H1 (cell line): ENCODE data around the gene PAX3. TPM values are rescaled to one million over a fixed set of nuclear protein-coding genes. Genes with fewer than 3 reads are reported as not detected.
A peak's percentile ranks its signal among the peaks of the same experiment; 100 is the strongest.

Experiments
- CTCF ChIA-PET: fragments of 300-600 bp; sonication (Branson Sonifier 250); formaldehyde crosslinking; loops from one replicate; lab custom pipeline; 2021; ENCODE audit not compliant: partially characterized antibody; lab: Charles Lee
- POLR2A ChIA-PET: fragments of 300-600 bp; sonication (Branson Sonifier 250); formaldehyde crosslinking; loops from one replicate; lab custom pipeline; 2021; ENCODE audit warnings: inconsistent platforms; ENCODE audit not compliant: partially characterized antibody; lab: Charles Lee
- DNase-seq, 2 experiments: peaks; one replicate each; pipeline versions ENCODE4 v3.0.0 to v3.0.0-alpha.2; 2010 to 2022; ENCODE audit warnings: low spot score in 2 of 2, low read depth in 1 of 2, mixed read lengths in 1 of 2
- FAIRE-seq: peaks from 2 replicates; lab custom pipeline; 2011; peaks lifted over from hg19 to GRCh38; lab: Jason Lieb, UNC
- H2AFZ ChIP-seq: 2 replicates; pipeline ENCODE4 v1.8.1; 2012; ENCODE audit warnings: low read length, inconsistent platforms
- H2AK5ac ChIP-seq: 2 replicates; pipeline ENCODE4 v1.6.1; 2013; ENCODE audit warnings: low read depth, low read length
- H2BK120ac ChIP-seq: replicated peaks from 2 replicates; pipeline ENCODE3; 2013; ENCODE audit warnings: low read depth, low read length, inconsistent platforms
- H2BK12ac ChIP-seq: 2 replicates; pipeline ENCODE4 v1.6.1; 2013; ENCODE audit warnings: low read depth, low read length
- H2BK15ac ChIP-seq: 2 replicates; pipeline ENCODE4 v1.6.1; 2013; ENCODE audit warnings: low read length
- H2BK20ac ChIP-seq: 2 replicates; pipeline ENCODE4 v1.6.1; 2013; ENCODE audit warnings: low read length
- H2BK5ac ChIP-seq: 2 replicates; pipeline ENCODE4 v1.6.1; 2013; ENCODE audit warnings: low read depth, low read length
- H3K14ac ChIP-seq: 2 replicates; pipeline ENCODE4 v1.6.1; 2013; ENCODE audit warnings: inconsistent platforms; ENCODE audit not compliant: insufficient read length
- H3K18ac ChIP-seq: 2 replicates; pipeline ENCODE4 v1.6.1; 2013; ENCODE audit warnings: low read length; ENCODE audit errors: extremely low read depth
- H3K23ac ChIP-seq: 2 replicates; pipeline ENCODE4 v1.6.1; 2013; ENCODE audit warnings: inconsistent platforms; ENCODE audit not compliant: insufficient read length
- H3K23me2 ChIP-seq: 2 replicates; pipeline ENCODE4 v1.6.1; 2013; ENCODE audit warnings: low read depth, low read length
- H3K27ac ChIP-seq: 2 replicates; pipeline ENCODE4 v1.6.1; 2011; ENCODE audit warnings: low read depth, low read length, inconsistent platforms
- H3K27me3 ChIP-seq, 4 experiments: replicated peaks in 1 of 4; 1 replicate in 1 of 4; 2 replicates in 3 of 4; pipeline versions ENCODE4 v1.6.1 to v1.8.1; 2011 to 2013; ENCODE audit warnings: low read length in 3 of 4, mild to moderate bottlenecking in 3 of 4, inconsistent platforms in 2 of 4, mixed read lengths in 2 of 4, moderate library complexity in 1 of 4; ENCODE audit not compliant: control insufficient read depth in 3 of 4, insufficient read depth in 3 of 4; ENCODE audit errors: extremely low read depth in 1 of 4
- H3K36me3 ChIP-seq, 4 experiments: 2 replicates each; pipeline versions ENCODE4 v1.6.1 to v1.8.1; 2011 to 2013; ENCODE audit warnings: mild to moderate bottlenecking in 4 of 4, low read length in 3 of 4, moderate library complexity in 2 of 4, control low read depth in 1 of 4, inconsistent platforms in 1 of 4; ENCODE audit not compliant: insufficient read depth in 4 of 4, control insufficient read depth in 2 of 4
- H3K4ac ChIP-seq: replicated peaks from 2 replicates; pipeline ENCODE3; 2013; ENCODE audit warnings: low read length, low read depth, mixed read lengths, inconsistent platforms; ENCODE audit not compliant: insufficient read length
- H3K4me1 ChIP-seq, 4 experiments: replicated peaks in 1 of 4; 1 replicate in 1 of 4; 2 replicates in 3 of 4; pipeline versions ENCODE4 v1.6.1 to v1.8.1; 2011 to 2013; ENCODE audit warnings: low read length in 3 of 4, inconsistent platforms in 2 of 4, mixed read lengths in 1 of 4; ENCODE audit not compliant: insufficient read depth in 4 of 4, control insufficient read depth in 3 of 4
- H3K4me2 ChIP-seq, 2 experiments: 2 replicates each; pipeline versions ENCODE4 v1.6.1 to v1.8.1; 2011 to 2013; ENCODE audit warnings: low read depth in 2 of 2, low read length in 2 of 2, control low read depth in 1 of 2, inconsistent platforms in 1 of 2, mild to moderate bottlenecking in 1 of 2; ENCODE audit not compliant: insufficient read depth in 1 of 2
- H3K4me3 ChIP-seq, 4 experiments: fragments of 200-600, 300-600 bp in 1 of 4; sonication (generic), shearing (Covaris generic), sonication (Bioruptor Twin) in 1 of 4; 2 replicates each; pipeline versions ENCODE4 v1.5.1 to v1.8.1; 2011 to 2016; ENCODE audit warnings: low read length in 4 of 4, low read depth in 3 of 4, control low read depth in 2 of 4, inconsistent platforms in 2 of 4, mild to moderate bottlenecking in 2 of 4, mixed read lengths in 1 of 4, moderate library complexity in 1 of 4; ENCODE audit not compliant: insufficient read depth in 2 of 4; ENCODE audit errors: extremely low read depth in 1 of 4
- H3K56ac ChIP-seq: replicated peaks from 2 replicates; pipeline ENCODE3; 2013; ENCODE audit warnings: low read depth, mild to moderate bottlenecking, mixed read lengths, low read length, inconsistent platforms; ENCODE audit not compliant: insufficient read length
- H3K79me1 ChIP-seq: 2 replicates; pipeline ENCODE4 v1.6.1; 2013; ENCODE audit warnings: low read depth, low read length, control low read depth
- H3K79me2 ChIP-seq, 2 experiments: 2 replicates each; pipeline versions ENCODE4 v1.6.1 to v1.8.1; 2012 to 2013; ENCODE audit warnings: low read length in 2 of 2, mild to moderate bottlenecking in 2 of 2, inconsistent platforms in 1 of 2; ENCODE audit not compliant: insufficient read depth in 2 of 2, control insufficient read depth in 1 of 2
- H3K9ac ChIP-seq, 4 experiments: replicated peaks in 1 of 4; 1 replicate in 1 of 4; 2 replicates in 3 of 4; pipeline versions ENCODE4 v1.6.1 to v1.8.1; 2011 to 2013; ENCODE audit warnings: low read depth in 3 of 4, low read length in 3 of 4, control low read depth in 2 of 4, mild to moderate bottlenecking in 2 of 4, moderate library complexity in 2 of 4, inconsistent platforms in 1 of 4; ENCODE audit errors: extremely low read depth in 1 of 4
- H3K9me3 ChIP-seq, 2 experiments: 2 replicates each; pipeline versions ENCODE4 v1.6.1 to v1.8.1; 2012 to 2013; ENCODE audit warnings: mild to moderate bottlenecking in 2 of 2, moderate library complexity in 2 of 2, control low read depth in 1 of 2, inconsistent platforms in 1 of 2, low read depth in 1 of 2, low read length in 1 of 2, mixed read lengths in 1 of 2; ENCODE audit not compliant: insufficient read depth in 2 of 2
- H4K20me1 ChIP-seq, 2 experiments: replicated peaks in 1 of 2; 2 replicates each; pipeline versions ENCODE3 to v1.8.1; 2011 to 2013; ENCODE audit warnings: inconsistent platforms in 2 of 2, low read length in 2 of 2, mild to moderate bottlenecking in 1 of 2; ENCODE audit not compliant: insufficient read depth in 2 of 2, control insufficient read depth in 1 of 2
- H4K5ac ChIP-seq: 2 replicates; pipeline ENCODE4 v1.6.1; 2013; ENCODE audit warnings: low read length, low read depth, mixed read lengths, inconsistent platforms; ENCODE audit not compliant: insufficient read length
- H4K8ac ChIP-seq: 2 replicates; pipeline ENCODE4 v1.8.0; 2013; ENCODE audit warnings: mild to moderate bottlenecking, moderate library complexity, low read length, inconsistent platforms; ENCODE audit not compliant: insufficient read depth; ENCODE audit errors: extremely low read depth
- H4K91ac ChIP-seq: replicated peaks from 2 replicates; pipeline ENCODE3; 2013; ENCODE audit warnings: low read length, mixed read lengths, inconsistent platforms; ENCODE audit not compliant: insufficient read length
- CHD1 ChIP-seq: IDR thresholded peaks from 2 replicates; pipeline ENCODE4 v1.6.1; 2012; ENCODE audit warnings: low read depth, low read length, improper control_type of control experiment
- CHD2 ChIP-seq: IDR thresholded peaks from 2 replicates; pipeline ENCODE4 v1.6.1; 2012; ENCODE audit warnings: low read length, improper control_type of control experiment
- EGR1 ChIP-seq: IDR thresholded peaks from 2 replicates; pipeline ENCODE4 v1.6.1; 2011; ENCODE audit warnings: low read depth, low read length, borderline replicate concordance
- EZH2 ChIP-seq: fragments of 200-600 bp; sonication (generic); IDR thresholded peaks from 2 replicates; pipeline ENCODE4 v1.7.1; 2012; ENCODE audit warnings: low read depth, mild to moderate bottlenecking, moderate library complexity, low read length, inconsistent platforms; ENCODE audit not compliant: severe bottlenecking
- GTF2F1 ChIP-seq: IDR thresholded peaks from 2 replicates; pipeline ENCODE4 v1.6.1; 2012; ENCODE audit warnings: low read depth, low read length, improper control_type of control experiment, borderline replicate concordance
- JUN ChIP-seq: IDR thresholded peaks from 2 replicates; pipeline ENCODE4 v1.6.1; 2011; ENCODE audit warnings: low read depth, mild to moderate bottlenecking, improper control_type of control experiment, low read length
- RXRA ChIP-seq: IDR thresholded peaks from 2 replicates; pipeline ENCODE4 v1.6.1; 2011; ENCODE audit warnings: low read depth, mild to moderate bottlenecking, low read length, moderate library complexity; ENCODE audit not compliant: insufficient read depth
- SAP30 ChIP-seq: fragments of 300-600 bp; sonication (generic); IDR thresholded peaks from 2 replicates; pipeline ENCODE4 v1.7.1; 2012; ENCODE audit warnings: low read length, moderate library complexity, mild to moderate bottlenecking, inconsistent platforms; ENCODE audit not compliant: insufficient read depth, insufficient replicate concordance
- TAF7 ChIP-seq: optimal IDR thresholded peaks from 2 replicates; pipeline ENCODE3; 2011; ENCODE audit warnings: low read depth, mild to moderate bottlenecking, inconsistent platforms, low read length, moderate library complexity, borderline replicate concordance
- WGBS, 2 experiments: shearing (Covaris generic) in 1 of 2; methylation state at CpG; one replicate each; pipeline versions ENCODE4 v1.1.6 to v1.1.7; 2013 to 2015; ENCODE audit warnings: low lambda C conversion rate in 2 of 2, mixed read lengths in 2 of 2, inconsistent platforms in 1 of 2, low coverage in 1 of 2, missing lambda C conversion rate in 1 of 2; ENCODE audit not compliant: insufficient replicate concordance in 2 of 2, insufficient coverage in 1 of 2, insufficient read length in 1 of 2; ENCODE audit errors: extremely low coverage in 1 of 2, missing lambda C conversion rate in 1 of 2; 5-methylcytosine and 5-hydroxymethylcytosine counted together
- polyA plus RNA-seq, 7 experiments: library from polyadenylated mRNA; depleted of rRNA in 3 of 7; stranded (reverse) in 5 of 7; unstranded in 2 of 7; fragments of >200 nt in 5 of 7; fragments of 200-250 nt in 2 of 7; gene quantifications; 1 replicate in 5 of 7; 2 replicates in 1 of 7; 4 replicates in 1 of 7; pipeline versions ENCODE4 v1.2.1 to v1.2.3, GENCODE V29; 2011 to 2013; ENCODE audit warnings: missing spikeins in 2 of 7, mixed read lengths in 2 of 7
- total RNA-seq: library from RNA; stranded (reverse); fragmentation: NEBNext Ultra II Directional; extraction: Animal tissue kit (Norgen Biotek cat#: 25700); gene quantifications from 2 replicates; pipeline ENCODE4 v1.2.1, GENCODE V29; 2021
- TF ChIP-seq, protein P1 (sequence below): IDR thresholded peaks from 2 replicates; pipeline ENCODE4 v1.6.1; 2012; ENCODE audit warnings: low read length, inconsistent platforms

Gene PAX3
- total and polyA plus RNA-seq, 2 of the 8 experiments (the other 6 are each of a cell fraction or from before 2014, with no cell fraction given): 0.33 TPM; not detected in 1

DNA sequence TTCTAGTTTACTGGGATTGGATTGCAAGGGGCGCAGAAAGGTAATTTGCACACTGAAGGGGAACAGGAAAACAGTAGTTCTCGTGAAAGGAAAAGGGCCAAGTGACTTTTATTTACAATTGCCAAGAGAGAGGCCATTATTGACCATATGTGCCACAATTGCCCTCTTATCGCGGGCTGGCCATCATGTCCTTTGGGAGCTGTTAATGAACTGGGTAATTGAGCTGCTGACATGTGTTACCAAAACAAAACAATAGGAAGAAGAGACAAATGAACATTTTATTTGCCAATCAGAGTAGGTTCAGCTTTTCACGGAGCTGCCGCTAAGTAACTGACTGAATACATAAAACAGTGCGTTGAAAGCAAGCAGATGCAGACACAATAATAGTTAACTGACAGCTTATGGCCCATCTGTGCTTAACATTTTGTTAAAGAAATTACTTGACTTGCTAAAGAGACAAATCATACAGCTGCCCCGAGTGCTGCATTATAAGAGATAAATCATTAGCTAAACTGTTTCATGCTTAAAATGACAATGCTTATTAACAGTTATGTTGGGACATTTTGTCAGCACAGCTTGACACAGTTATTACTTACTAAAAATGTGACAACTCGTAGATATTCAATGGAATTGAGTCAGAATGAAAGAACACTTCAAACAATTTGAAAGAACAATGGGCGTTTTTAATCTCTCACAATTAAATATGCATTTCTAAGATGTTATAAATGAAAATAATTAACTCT lies 57.5 kb downstream of the PAX3 start:
- FAIRE-seq: peak; percentile 36
- peaks cover 0 to 12% (median 2%) of the 10 kb centered on the region in 4 experiments; a peak in 3 of 7 replicates for H3K27me3 ChIP-seq
- no peak for TF ChIP-seq TAF7
- TF ChIP-seq EZH2: no peak
- TF ChIP-seq RXRA: no peak
- no peak for TF ChIP-seq GTF2F1
- no peak for TF ChIP-seq EGR1
- TF ChIP-seq CHD1: no peak
- no peak for TF ChIP-seq JUN
- TF ChIP-seq CHD2: no peak
- TF ChIP-seq SAP30: no peak
- TF ChIP-seq, protein P1, sequence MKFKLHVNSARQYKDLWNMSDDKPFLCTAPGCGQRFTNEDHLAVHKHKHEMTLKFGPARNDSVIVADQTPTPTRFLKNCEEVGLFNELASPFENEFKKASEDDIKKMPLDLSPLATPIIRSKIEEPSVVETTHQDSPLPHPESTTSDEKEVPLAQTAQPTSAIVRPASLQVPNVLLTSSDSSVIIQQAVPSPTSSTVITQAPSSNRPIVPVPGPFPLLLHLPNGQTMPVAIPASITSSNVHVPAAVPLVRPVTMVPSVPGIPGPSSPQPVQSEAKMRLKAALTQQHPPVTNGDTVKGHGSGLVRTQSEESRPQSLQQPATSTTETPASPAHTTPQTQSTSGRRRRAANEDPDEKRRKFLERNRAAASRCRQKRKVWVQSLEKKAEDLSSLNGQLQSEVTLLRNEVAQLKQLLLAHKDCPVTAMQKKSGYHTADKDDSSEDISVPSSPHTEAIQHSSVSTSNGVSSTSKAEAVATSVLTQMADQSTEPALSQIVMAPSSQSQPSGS: no peak

More for the DNA sequence above, 57.5 kb downstream of the PAX3 start:
- H2BK120ac ChIP-seq: no peak overlapping the region
- H2BK12ac ChIP-seq: no peak overlapping the region
- H3K23ac ChIP-seq: no peak overlapping the region
- ChIA-PET CTCF (interaction anchor here (0.8 kb wide), 2 partner anchors 188 to 216 kb away, joined by 3 to 4 read pairs; no protein-coding TSS in a partner anchor), POLR2A (no interaction called here)
- no peak overlapping the region for H4K91ac ChIP-seq
- H3K79me2 ChIP-seq: no peaks in the 10 kb centered on the region
- WGBS, 2 experiments: 30% methylated on average over 10 of the region's 10 CpGs; no CpG with 5 or more reads in 1 of the 2 experiments
- H3K79me1 ChIP-seq: no peaks in the 10 kb centered on the region
- H3K14ac ChIP-seq: no peak overlapping the region
- no peak overlapping the region for H2BK15ac ChIP-seq
- no peak overlapping the region for H2BK5ac ChIP-seq
- no peak overlapping the region for H2AFZ ChIP-seq
- H3K4ac ChIP-seq: no peak overlapping the region
- no peaks in the 10 kb centered on the region for H4K20me1 ChIP-seq
- no peak overlapping the region for H4K8ac ChIP-seq
- H3K18ac ChIP-seq: no peak overlapping the region
- no peak overlapping the region for H2BK20ac ChIP-seq
- H4K5ac ChIP-seq: no peak overlapping the region
- H3K27ac ChIP-seq: no peak overlapping the region
- no peak overlapping the region for H3K9ac ChIP-seq
- H3K4me1 ChIP-seq: peaks cover 2 to 18% (median 14%) of the 10 kb centered on the region in 4 experiments; a peak in 4 of 7 replicates
- no peaks in the 10 kb centered on the region for H3K23me2 ChIP-seq
- no peak overlapping the region for H3K4me3 ChIP-seq
- no peak overlapping the region for H3K56ac ChIP-seq
- H3K4me2 ChIP-seq: no peak overlapping the region
- DNase-seq: no peak
- no peaks in the 10 kb centered on the region for H3K9me3 ChIP-seq
- H3K36me3 ChIP-seq: no peaks in the 10 kb centered on the region
- no peak overlapping the region for H2AK5ac ChIP-seq
